Endothelial cell of umbilical vein (primary cell): Measurements from ENCODE around the gene IL16. TPM values are rescaled to one million over a fixed set of nuclear protein-coding genes. Genes with fewer than 3 reads are reported as not detected.

Experiments
- BruUV-seq: library from RNA; stranded (reverse); fragments of 400-500 nt; replicated peaks from 2 replicates; lab custom pipeline; 2021; lab: Mats Ljungman, UMichigan
- CTCF ChIA-PET: fragments of 300-600, 350-600 bp; sonication (Branson Sonifier 250); formaldehyde crosslinking; loops from one replicate; lab custom pipeline; 2021; ENCODE audit warnings: antibody characterized with exemption, inconsistent platforms; lab: Charles Lee
- POLR2A ChIA-PET: fragments of 300-600, 350-600 bp; sonication (Branson Sonifier 250); formaldehyde crosslinking; loops from one replicate; lab custom pipeline; 2021; ENCODE audit warnings: antibody characterized with exemption, inconsistent platforms; lab: Charles Lee
- DNase-seq: peaks from one replicate; pipeline ENCODE4 v3.0.0-alpha.2; 2011; ENCODE audit warnings: low read depth, low spot score
- FAIRE-seq: peaks from 2 replicates; lab custom pipeline; 2011; peaks lifted over from hg19 to GRCh38; lab: Jason Lieb, UNC
- H2AFZ ChIP-seq: 2 replicates; pipeline ENCODE4 v1.6.0; 2012; ENCODE audit warnings: low read depth, low read length, control low read depth, inconsistent platforms
- H3K27ac ChIP-seq: 2 replicates; pipeline ENCODE4 v1.5.1; 2011; ENCODE audit warnings: low read depth, mild to moderate bottlenecking, control low read depth, low read length, moderate library complexity; ENCODE audit not compliant: insufficient read depth
- H3K27me3 ChIP-seq, 2 experiments: 2 replicates each; pipeline versions ENCODE4 v1.6.0 to v1.6.1; 2011; ENCODE audit warnings: low read length in 2 of 2, mixed read lengths in 1 of 2; ENCODE audit not compliant: control insufficient read depth in 2 of 2, insufficient read depth in 2 of 2
- H3K36me3 ChIP-seq, 2 experiments: 2 replicates in 1 of 2; 3 replicates in 1 of 2; pipeline ENCODE4 v1.5.1; 2011; ENCODE audit warnings: low read length in 2 of 2, mild to moderate bottlenecking in 1 of 2, moderate library complexity in 1 of 2; ENCODE audit not compliant: control insufficient read depth in 2 of 2, insufficient read depth in 2 of 2; ENCODE audit errors: extremely low read depth in 1 of 2
- H3K4me1 ChIP-seq: 3 replicates; pipeline ENCODE4 v1.5.1; 2011; ENCODE audit warnings: mild to moderate bottlenecking, low read length; ENCODE audit not compliant: control insufficient read depth, insufficient read depth; ENCODE audit errors: extremely low read depth
- H3K4me2 ChIP-seq: 2 replicates; pipeline ENCODE4 v1.6.1; 2011; ENCODE audit warnings: low read length, control low read depth, mixed read lengths; ENCODE audit not compliant: insufficient read depth
- H3K4me3 ChIP-seq, 3 experiments: fragments of 200-600 bp in 1 of 3; sonication (generic), shearing (Covaris generic) in 1 of 3; replicated peaks in 1 of 3; 2 replicates each; pipeline ENCODE4 v1.5.1; 2011 to 2016; ENCODE audit warnings: control low read depth in 3 of 3, low read length in 3 of 3, mild to moderate bottlenecking in 2 of 3, inconsistent platforms in 1 of 3, low read depth in 1 of 3, moderate library complexity in 1 of 3; ENCODE audit not compliant: insufficient read depth in 1 of 3
- H3K79me2 ChIP-seq: 2 replicates; pipeline ENCODE4 v1.6.0; 2012; ENCODE audit warnings: low read length, inconsistent platforms; ENCODE audit not compliant: control insufficient read depth, insufficient read depth
- H3K9ac ChIP-seq: replicated peaks from 2 replicates; pipeline ENCODE3; 2011; ENCODE audit warnings: low read length, control low read depth; ENCODE audit not compliant: insufficient read depth; ENCODE audit errors: extremely low read depth
- H3K9me1 ChIP-seq: replicated peaks from 3 replicates; pipeline ENCODE4 v1.6.0; 2011; ENCODE audit warnings: mild to moderate bottlenecking, low read length; ENCODE audit not compliant: control insufficient read depth, insufficient read depth; ENCODE audit errors: extremely low read depth
- H3K9me3 ChIP-seq: replicated peaks from 2 replicates; pipeline ENCODE4 v1.5.1; 2012; ENCODE audit warnings: low read length, inconsistent platforms; ENCODE audit not compliant: control insufficient read depth, insufficient read depth
- H4K20me1 ChIP-seq: replicated peaks from 2 replicates; pipeline ENCODE3; 2011; ENCODE audit warnings: mild to moderate bottlenecking, low read length; ENCODE audit not compliant: control insufficient read depth, insufficient read depth; ENCODE audit errors: extremely low read depth
- EZH2 ChIP-seq: IDR thresholded peaks from 2 replicates; pipeline ENCODE4 v1.6.1; 2012; ENCODE audit warnings: borderline replicate concordance, low read depth, mild to moderate bottlenecking, moderate library complexity, low read length, inconsistent platforms; ENCODE audit not compliant: severe bottlenecking
- FOS ChIP-seq: IDR thresholded peaks from 2 replicates; pipeline ENCODE4 v1.6.1; 2011; ENCODE audit warnings: mild to moderate bottlenecking, low read length, moderate library complexity, borderline replicate concordance; ENCODE audit not compliant: insufficient read depth
- GATA2 ChIP-seq: IDR thresholded peaks from 2 replicates; pipeline ENCODE4 v1.7.0; 2011; ENCODE audit warnings: low read depth, mild to moderate bottlenecking, moderate library complexity, mixed read lengths, low read length; ENCODE audit not compliant: insufficient read length, insufficient read depth
- JUN ChIP-seq: IDR thresholded peaks from 2 replicates; pipeline ENCODE4 v1.6.1; 2011; ENCODE audit warnings: borderline replicate concordance, low read depth; ENCODE audit not compliant: insufficient read length, insufficient read depth
- MYC ChIP-seq: IDR thresholded peaks from one replicate; pipeline ENCODE4 v1.6.1; 2011; ENCODE audit warnings: mild to moderate bottlenecking, low read depth, low read length
- POLR2A ChIP-seq: IDR thresholded peaks from 2 replicates; pipeline ENCODE4 v1.6.1; 2012; ENCODE audit warnings: low read depth, mild to moderate bottlenecking, control low read depth, low read length
- POLR2AphosphoS5 ChIP-seq: IDR thresholded peaks from 2 replicates; pipeline ENCODE4 v1.6.1; 2012; ENCODE audit warnings: low read depth, mild to moderate bottlenecking, control low read depth, low read length, moderate library complexity; ENCODE audit not compliant: insufficient read depth
- dilution Hi-C: fragments of 300-500 bp; cut with MboI; formaldehyde crosslinking; loops from one replicate; pipeline ENCODE4 v1.15.0; 2019; ENCODE audit warnings: low sequenced_read_pairs; ENCODE audit not compliant: extremely low pct_ligation_motif_present
- intact Hi-C: fragments of 100-400 bp; cut with micrococcal nuclease; formaldehyde crosslinking; loops from one replicate; pipeline ENCODE4 v1.10.0; 2022
- polyA plus RNA-seq, 4 experiments: library from polyadenylated mRNA; depleted of rRNA in 3 of 4; stranded (reverse) in 3 of 4; unstranded in 1 of 4; fragments of >200 nt; gene quantifications; 2 replicates each; pipeline versions ENCODE4 v1.2.1 to v1.2.3, GENCODE V29; 2011 to 2012; ENCODE audit warnings: missing spikeins in 1 of 4
- total RNA-seq: library from RNA; stranded (reverse); gene quantifications from 2 replicates; pipeline ENCODE4 v1.2.3, GENCODE V29; 2021
- TF ChIP-seq, protein P1 (sequence below): IDR thresholded peaks from 2 replicates; pipeline ENCODE4 v1.6.1; 2011; ENCODE audit not compliant: insufficient read depth, insufficient read length
- TF ChIP-seq, protein P2 (sequence below), 2 donors: IDR thresholded peaks; 1 replicate in 1 of 2; 2 replicates in 1 of 2; pipeline ENCODE4 v1.5.1; 2011; ENCODE audit warnings: low read length in 2 of 2, mild to moderate bottlenecking in 2 of 2, moderate library complexity in 2 of 2, control low read depth in 1 of 2, inconsistent platforms in 1 of 2, low read depth in 1 of 2; ENCODE audit not compliant: insufficient read depth in 1 of 2; ENCODE audit errors: extremely low read depth in 1 of 2

Gene IL16
- total and polyA plus RNA-seq, 2 donors (not counting 3 experiments of a cell fraction or from before 2014, with no cell fraction given): 0.29 to 2.1 TPM

DNA sequence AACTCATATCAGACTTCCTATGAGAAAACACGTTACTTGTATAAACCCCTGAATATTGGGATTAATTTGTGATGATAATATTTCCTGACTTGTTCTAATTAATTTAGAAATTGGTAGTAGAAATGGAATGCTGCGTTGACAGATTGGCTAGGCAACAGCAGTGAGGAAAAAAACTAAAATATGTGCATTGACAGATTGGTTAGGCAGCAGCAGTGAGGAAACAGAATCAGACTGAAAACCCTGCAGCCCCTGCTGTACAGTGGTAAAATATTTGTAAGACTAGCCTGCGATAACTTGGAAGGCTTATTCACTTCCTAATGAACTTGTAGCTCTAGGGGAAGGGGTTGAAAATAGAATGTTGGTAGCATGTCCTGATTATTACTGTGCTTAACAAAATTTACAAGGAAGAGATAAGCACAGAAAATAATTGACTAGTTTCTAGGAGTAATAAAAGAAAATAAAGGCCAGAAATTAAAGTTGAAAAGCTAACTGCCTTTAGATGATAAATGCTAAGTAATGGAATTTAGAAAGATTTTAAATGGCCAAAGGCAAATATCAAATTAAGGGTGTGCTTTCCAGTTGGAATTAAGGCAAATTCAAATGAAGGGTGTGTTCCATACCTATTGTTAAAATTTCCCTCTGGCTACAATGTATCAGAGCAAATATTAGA lies 29.9 kb upstream of the IL16 start:
- Histone ChIP-seq H3K9me3 (no peaks in the 10 kb centered on the region), H3K36me3 (no peaks in the 10 kb centered on the region), H2AFZ (no peak overlapping the region), H4K20me1 (no peaks in the 10 kb centered on the region), H3K4me2 (no peak overlapping the region), H3K27me3 (peaks cover 0 to 7% of the 10 kb centered on the region in 2 experiments), H3K9ac (no peak overlapping the region), H3K4me1 (no peaks in the 10 kb centered on the region), H3K27ac (no peak overlapping the region), H3K4me3 (no peak overlapping the region), H3K9me1 (no peaks in the 10 kb centered on the region), H3K79me2 (no peaks in the 10 kb centered on the region)
- ChIA-PET POLR2A (no interaction called here), CTCF (interaction anchor here (0.7 to 2.2 kb wide), 5 partner anchors 11 to 197 kb away, joined by 3 to 10 read pairs (median 3); no protein-coding TSS in a partner anchor)
- no TSS peak for BruUV-seq
- no peak for DNase-seq
- TF ChIP-seq GATA2 (no peak), EZH2 (no peak), POLR2A (no peak), FOS (no peak), JUN (no peak), POLR2AphosphoS5 (no peak), MYC (no peak)
- TF ChIP-seq, protein P1, sequence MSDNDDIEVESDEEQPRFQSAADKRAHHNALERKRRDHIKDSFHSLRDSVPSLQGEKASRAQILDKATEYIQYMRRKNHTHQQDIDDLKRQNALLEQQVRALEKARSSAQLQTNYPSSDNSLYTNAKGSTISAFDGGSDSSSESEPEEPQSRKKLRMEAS: no peak
- TF ChIP-seq, protein P2, sequence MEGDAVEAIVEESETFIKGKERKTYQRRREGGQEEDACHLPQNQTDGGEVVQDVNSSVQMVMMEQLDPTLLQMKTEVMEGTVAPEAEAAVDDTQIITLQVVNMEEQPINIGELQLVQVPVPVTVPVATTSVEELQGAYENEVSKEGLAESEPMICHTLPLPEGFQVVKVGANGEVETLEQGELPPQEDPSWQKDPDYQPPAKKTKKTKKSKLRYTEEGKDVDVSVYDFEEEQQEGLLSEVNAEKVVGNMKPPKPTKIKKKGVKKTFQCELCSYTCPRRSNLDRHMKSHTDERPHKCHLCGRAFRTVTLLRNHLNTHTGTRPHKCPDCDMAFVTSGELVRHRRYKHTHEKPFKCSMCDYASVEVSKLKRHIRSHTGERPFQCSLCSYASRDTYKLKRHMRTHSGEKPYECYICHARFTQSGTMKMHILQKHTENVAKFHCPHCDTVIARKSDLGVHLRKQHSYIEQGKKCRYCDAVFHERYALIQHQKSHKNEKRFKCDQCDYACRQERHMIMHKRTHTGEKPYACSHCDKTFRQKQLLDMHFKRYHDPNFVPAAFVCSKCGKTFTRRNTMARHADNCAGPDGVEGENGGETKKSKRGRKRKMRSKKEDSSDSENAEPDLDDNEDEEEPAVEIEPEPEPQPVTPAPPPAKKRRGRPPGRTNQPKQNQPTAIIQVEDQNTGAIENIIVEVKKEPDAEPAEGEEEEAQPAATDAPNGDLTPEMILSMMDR (IDR thresholded peaks at IDR 0.05; ENCODE audit: extremely low read depth in 1 of 2, insufficient read depth in 1 of 2, low read depth in 1 of 2, low read length in 2 of 2): no peak
- dilution Hi-C loops (no loop called here), intact Hi-C loops (no loop called here)
- FAIRE-seq: no peak
